Heart right ventricle (tissue), 16 donors: ENCODE data around the gene AXIN1. TPM values are rescaled to one million over a fixed set of nuclear protein-coding genes. Genes with fewer than 3 reads are reported as not detected.

ENCODE experiments used
- ATAC-seq, 8 donors: fragments of 200-7000 bp; cut with Tn5 transposase; one replicate each; pipeline ENCODE4 v1.9.1; 2020; ENCODE audit warnings: mild to moderate bottlenecking in 8 of 8, moderate library complexity in 8 of 8, moderate number of reproducible peaks in 1 of 8
- DNase-seq, 2 donors: peaks; one replicate each; pipeline ENCODE4 v3.0.0-alpha.2; 2020
- H3K27ac ChIP-seq, 10 donors: fragments of 200-600 bp; sonication (generic) in 2 of 10; one replicate each; pipeline versions ENCODE4 v1.5.0 to v1.8.0; 2020 to 2022; ENCODE audit warnings: mild to moderate bottlenecking in 3 of 10
- H3K27me3 ChIP-seq, 7 donors: fragments of 200-600 bp; one replicate each; pipeline ENCODE4 v1.8.0; 2021 to 2022; ENCODE audit warnings: mild to moderate bottlenecking in 2 of 7
- H3K36me3 ChIP-seq, 9 donors: fragments of 200-600 bp; sonication (generic) in 1 of 9; one replicate each; pipeline versions ENCODE4 v1.5.0 to v1.8.0; 2020 to 2022; ENCODE audit warnings: mild to moderate bottlenecking in 2 of 9
- H3K4me1 ChIP-seq, 9 donors: fragments of 200-600 bp; sonication (generic) in 1 of 9; one replicate each; pipeline versions ENCODE4 v1.5.0 to v1.8.0; 2020 to 2022; ENCODE audit warnings: mild to moderate bottlenecking in 4 of 9
- H3K4me3 ChIP-seq, 10 donors: fragments of 200-600 bp; sonication (generic) in 2 of 10; one replicate each; pipeline versions ENCODE4 v1.5.0 to v1.8.0; 2020 to 2022; ENCODE audit warnings: mild to moderate bottlenecking in 7 of 10, moderate library complexity in 2 of 10
- H3K9me3 ChIP-seq, 11 donors: fragments of 200-600 bp in 10 of 11; sonication (generic) in 2 of 11; one replicate each; pipeline versions ENCODE4 v1.5.0 to v1.8.0; 2013 to 2022; ENCODE audit warnings: mild to moderate bottlenecking in 2 of 11, control low read depth in 1 of 11, moderate library complexity in 1 of 11
- CTCF ChIP-seq, 9 donors: fragments of 200-600 bp; sonication (generic) in 2 of 9; IDR thresholded peaks; one replicate each; pipeline versions ENCODE4 v1.5.0 to v1.8.0; 2021 to 2022; ENCODE audit warnings: antibody characterized with exemption in 9 of 9, mild to moderate bottlenecking in 5 of 9, moderate library complexity in 1 of 9
- WGBS, 2 donors: extraction: QIAGEN DNeasy Blood & Tissue Kit; methylation state at CpG; one replicate each; pipeline ENCODE4 v1.1.7; 2013; ENCODE audit warnings: inconsistent platforms in 1 of 2; 5-methylcytosine and 5-hydroxymethylcytosine counted together
- intact Hi-C, 10 donors: fragments of 100-400 bp; cut with DNase I; formaldehyde crosslinking; loops; one replicate each; pipeline versions ENCODE4 v1.11.1 to v1.14.2; 2022
- polyA plus RNA-seq, 2 donors: library from polyadenylated mRNA; stranded (reverse); fragments of 200-250 nt; gene quantifications; one replicate each; pipeline ENCODE4 v1.2.3, GENCODE V29; 2013
- total RNA-seq, 10 donors: library from RNA; stranded (reverse); fragmentation: NEBNext Ultra II Directional in 3 of 10; extraction: Animal tissue kit (Norgen Biotek cat#: 25700) in 3 of 10; gene quantifications; one replicate each; pipeline versions ENCODE4 v1.2.1 to v1.2.4, GENCODE V29; 2021 to 2023
- donor health status: Arrhythmogenic right ventricular cardiomyopathy.
- donor health status: ischemic (EF 13 %, LVEDD 7.1; RV severe dilation, severe dysfunction).
- donor health status: healthy with polysubstance abuse.
- donor health status: DM: no; HTN: yes; CAD: no.
- donor health status: DM: no; HTN: no; CAD: no.
- donor health status: ischemic (EF 25% LVEDD 6.9; RV normal size, moderate dysfunction).
- donor health status: ischemic (EF 25% LVEDD 5.7; RV mildly dilated, moderate dysfunction).
- donor health status: healthy.
- donor health status: DM: yes; HTN: yes; CAD: no.
- donor health status: Ischemic cardiomyopathy.
- donor health status: ischemic (EF 35%, LVEDD 5.7; RV mildly dilated, moderate dysfunction).
- donor health status: nonischemic (EF 11% LVEDD 7.7; RV severe dilation, severe dysfunction).
- donor health status: DM: yes; HTN: yes; CAD: no.
- donor health status: PGD.
- donor health status: ischemic (EF 29% LVEDD 5.4; RV normal size, mild dysfunction).
- donor health status: nonischemic (EF 23%, LVEDD 6.1; RV moderate dilation, normal function).

The AXIN1 gene
- total and polyA plus RNA-seq, 12 donors = 7.7 to 16.1 (median 9.5) TPM

GRCh38 chr16:369866-370436 is 17.4 kb upstream of the AXIN1 start:
- DNase-seq (no peak), ATAC-seq (peak in 4 of 8 donors; percentile 0 to 53 (median 34))
- Histone ChIP-seq H3K36me3 (peaks cover 0 to 70% (median 48%) of the 10 kb centered on the region in 9 donors), H3K27ac (peak overlapping the region in 4 of 10 donors; percentile 2 to 77 (median 74)), H3K4me3 (peak overlapping the region in 9 of 10 donors; percentile 33 to 57 (median 47)), H3K4me1 (peaks cover 10 to 22% (median 15%) of the 10 kb centered on the region in 9 donors), H3K9me3 (no peaks in the 10 kb centered on the region), H3K27me3 (peaks cover 0 to under 1% (median 0%) of the 10 kb centered on the region in 7 donors)
- TF ChIP-seq CTCF (IDR thresholded peaks at IDR 0.05) = no peak
- 26 to 29% methylated on average over 40 to 44 of the region's 44 CpGs for WGBS, 2 donors
- intact Hi-C loops = no loop called here

GRCh38 chr16:369275-369865 is 16.8 kb upstream of the AXIN1 start:
- DNase-seq (no peak), ATAC-seq (no peak)
- no peak overlapping the region for H3K27ac ChIP-seq
- 87 to 89% methylated on average over 20 of the region's 20 CpGs for WGBS, 2 donors
- TF ChIP-seq CTCF (IDR thresholded peaks at IDR 0.05) = no peak
- intact Hi-C loops = no loop called here
- H3K9me3 ChIP-seq = no peaks in the 10 kb centered on the region
- H3K27me3 ChIP-seq = peaks cover 0 to 7% (median 0%) of the 10 kb centered on the region in 7 donors
- H3K36me3 ChIP-seq = peaks cover 0 to 64% (median 43%) of the 10 kb centered on the region in 9 donors
- peak overlapping the region in 8 of 10 donors; percentile 33 to 57 (median 48) for H3K4me3 ChIP-seq
- peaks cover 10 to 22% (median 15%) of the 10 kb centered on the region in 9 donors for H3K4me1 ChIP-seq

GRCh38 chr16:368388-369158 is 16.1 kb upstream of the AXIN1 start:
- Histone ChIP-seq H3K4me3 (no peak overlapping the region), H3K27ac (no peak overlapping the region), H3K4me1 (peaks cover 10 to 22% (median 15%) of the 10 kb centered on the region in 9 donors), H3K36me3 (peaks cover 0 to 56% (median 37%) of the 10 kb centered on the region in 9 donors), H3K27me3 (peaks cover 0 to 9% (median 0%) of the 10 kb centered on the region in 7 donors), H3K9me3 (no peaks in the 10 kb centered on the region)
- ATAC-seq = no peak
- WGBS, 2 donors = 95% methylated on average over 29 of the region's 29 CpGs
- intact Hi-C loops = no loop called here
- no peak for DNase-seq
- TF ChIP-seq CTCF (IDR thresholded peaks at IDR 0.05) = no peak

- Histone ChIP-seq H3K36me3 (peaks cover 0 to 45% (median 26%) of the 10 kb centered on the region in 9 donors), H3K27ac (no peak overlapping the region), H3K27me3 (peaks cover 0 to 13% (median 3%) of the 10 kb centered on the region in 7 donors), H3K4me3 (no peak overlapping the region), H3K9me3 (no peaks in the 10 kb centered on the region), H3K4me1 (peaks cover 10 to 22% (median 15%) of the 10 kb centered on the region in 9 donors)
- no peak for TF ChIP-seq CTCF (IDR thresholded peaks at IDR 0.05)
- ATAC-seq (no peak), DNase-seq (no peak)
- intact Hi-C loops = no loop called here
- 94% methylated on average over 18 of the region's 18 CpGs for WGBS, 2 donors
These were observed 14.9 kb upstream of the AXIN1 start for GRCh38 chr16:367333-367903.
